A673 (cell line): ENCODE results near the gene ENTHD1. TPM values are rescaled to one million over a fixed set of nuclear protein-coding genes. Genes with fewer than 3 reads are reported as not detected.

Experiments
- BruUV-seq: library from RNA; stranded (reverse); fragments of 400-500 nt; replicated peaks from 2 replicates; lab custom pipeline; 2021; lab: Mats Ljungman, UMichigan
- CTCF ChIA-PET: fragments of 300-600 bp; sonication (Branson Sonifier 250); formaldehyde crosslinking; loops from one replicate; lab custom pipeline; 2022; ENCODE audit warnings: antibody characterized with exemption; lab: Charles Lee
- POLR2A ChIA-PET: fragments of 300-600 bp; sonication (Branson Sonifier 250); formaldehyde crosslinking; loops from one replicate; lab custom pipeline; 2022; ENCODE audit warnings: antibody characterized with exemption; ENCODE audit not compliant: low non-redundant PET; lab: Charles Lee
- DNase-seq: peaks from one replicate; pipeline ENCODE4 v3.0.0-alpha.2; 2015; ENCODE audit warnings: low spot score
- H3K27ac ChIP-seq: fragments of 200-600 bp; sonication (generic); 2 replicates; pipeline ENCODE4 v1.5.1; 2016; ENCODE audit warnings: mixed run types, low read depth, mild to moderate bottlenecking, mixed read lengths, antibody characterized with exemption, low read length; ENCODE audit not compliant: poor library complexity, severe bottlenecking
- H3K27me3 ChIP-seq: fragments of 200-600 bp; sonication (generic); replicated peaks from 2 replicates; pipeline ENCODE4 v1.6.1; 2017; ENCODE audit warnings: mixed run types, low read depth, mild to moderate bottlenecking, mixed read lengths, antibody characterized with exemption, low read length; ENCODE audit not compliant: insufficient read depth, poor library complexity
- H3K36me3 ChIP-seq: fragments of 200-600 bp; sonication (generic); 2 replicates; pipeline ENCODE4 v1.6.1; 2016; ENCODE audit warnings: mixed run types, mild to moderate bottlenecking, mixed read lengths, antibody characterized with exemption, low read length; ENCODE audit not compliant: insufficient read depth, poor library complexity, severe bottlenecking
- H3K4me1 ChIP-seq: fragments of 200-600 bp; sonication (generic); 2 replicates; pipeline ENCODE4 v1.6.1; 2017; ENCODE audit warnings: mixed run types, mild to moderate bottlenecking, mixed read lengths, antibody characterized with exemption, low read length; ENCODE audit not compliant: insufficient read depth, poor library complexity, severe bottlenecking
- H3K4me3 ChIP-seq: fragments of 200-600 bp; sonication (generic); 2 replicates; pipeline ENCODE4 v1.5.1; 2016; ENCODE audit warnings: low read depth, mixed run types, mild to moderate bottlenecking, mixed read lengths, low read length; ENCODE audit not compliant: poor library complexity, severe bottlenecking
- H3K9me3 ChIP-seq: fragments of 200-600 bp; sonication (generic); 2 replicates; pipeline ENCODE4 v1.6.1; 2016; ENCODE audit warnings: mixed run types, low read depth, mild to moderate bottlenecking, mixed read lengths, antibody characterized with exemption, low read length; ENCODE audit not compliant: poor library complexity, severe bottlenecking
- CTCF ChIP-seq: fragments of 300-800, 200-600 bp; sonication (generic); conservative IDR thresholded peaks from 2 replicates; pipeline ENCODE4 v1.5.1; 2017; ENCODE audit warnings: low read depth, mild to moderate bottlenecking, antibody characterized with exemption, low read length, moderate library complexity, mixed read lengths
- EZH2 ChIP-seq: fragments of 200-600 bp; sonication (generic); IDR thresholded peaks from 2 replicates; pipeline ENCODE4 v1.6.1; 2017; ENCODE audit warnings: borderline replicate concordance, low read depth, mild to moderate bottlenecking, mixed read lengths, antibody characterized with exemption, low read length; ENCODE audit not compliant: poor library complexity, severe bottlenecking
- intact Hi-C: fragments of 100-400 bp; cut with micrococcal nuclease; formaldehyde crosslinking; loops from one replicate; pipeline ENCODE4 v1.10.0; 2022; ENCODE audit not compliant: unreplicated experiment
- total RNA-seq: library from RNA; stranded (reverse); gene quantifications from 2 replicates; pipeline ENCODE4 v1.2.3, GENCODE V29; 2021

Gene ENTHD1
- total RNA-seq, 1 experiment from 2014 or later: not detected

GRCh38 chr22:39868741-39869140, 24.8 kb downstream of the ENTHD1 start:
- ChIA-PET CTCF (no interaction called here), POLR2A (no interaction called here)
- Histone ChIP-seq H3K27me3 (peaks cover 8% of the 10 kb centered on the region), H3K27ac (no peak overlapping the region), H3K4me1 (no peaks in the 10 kb centered on the region), H3K4me3 (no peak overlapping the region), H3K36me3 (no peaks in the 10 kb centered on the region), H3K9me3 (no peaks in the 10 kb centered on the region)
- TF ChIP-seq EZH2: no peak
- no peak for TF ChIP-seq CTCF
- intact Hi-C loops: no loop called here
- DNase-seq: no peak
- no TSS peak for BruUV-seq

GRCh38 chr22:39859903-39860588, 33.5 kb downstream of the ENTHD1 start:
- H3K4me1 ChIP-seq: no peaks in the 10 kb centered on the region
- ChIA-PET POLR2A (no interaction called here), CTCF (no interaction called here)
- TF ChIP-seq EZH2: no peak
- no peak for TF ChIP-seq CTCF
- no TSS peak for BruUV-seq
- DNase-seq: no peak
- intact Hi-C loops: no loop called here
- peaks cover 38% of the 10 kb centered on the region for H3K27me3 ChIP-seq
- no peak overlapping the region for H3K27ac ChIP-seq
- no peak overlapping the region for H3K4me3 ChIP-seq
- H3K9me3 ChIP-seq: no peaks in the 10 kb centered on the region
- H3K36me3 ChIP-seq: no peaks in the 10 kb centered on the region

GRCh38 chr22:39856588-39856987, 37.0 kb downstream of the ENTHD1 start:
- DNase-seq: no peak
- Histone ChIP-seq H3K4me3 (no peak overlapping the region), H3K27ac (no peak overlapping the region), H3K9me3 (no peaks in the 10 kb centered on the region), H3K27me3 (peaks cover 26% of the 10 kb centered on the region), H3K4me1 (no peaks in the 10 kb centered on the region), H3K36me3 (no peaks in the 10 kb centered on the region)
- ChIA-PET CTCF (no interaction called here), POLR2A (interaction anchor here (0.6 kb wide), 1 partner anchor 222 kb away, joined by 7 read pairs; no protein-coding TSS in a partner anchor)
- intact Hi-C loops: no loop called here
- TF ChIP-seq EZH2 (no peak), CTCF (no peak)
- no TSS peak for BruUV-seq
